Activated CD8-positive, alpha-beta memory T cell treated with anti-CD3 and anti-CD28 coated beads for 48 hours (primary cell): ENCODE results near the gene GRB7.
"Not testable (repeated sequence)": the region's sequence is repeated elsewhere in the genome, so short reads cannot be mapped to it uniquely, and the experiment has no call there.

Source experiments
- DNase-seq, 3 experiments: peaks; one replicate each; pipeline ENCODE4 v3.0.0-alpha.2; 2020; ENCODE audit warnings: low read depth in 2 of 3, low spot score in 2 of 3

The GRB7 gene

GRCh38 chr17:39737760-39738567 is at the start of gene GRB7:
TSS of gene GRB7 (plus strand) at chr17:39737938. CDS start at chr17:39742302, 4,364 bp downstream.
- no peak for DNase-seq

- DNase-seq: no peak
Observed at GRCh38 chr17:39688475-39688835, 49.3 kb upstream of the GRB7 start.

- DNase-seq: no peak
Observed at GRCh38 chr17:39688945-39689344, 48.8 kb upstream of the GRB7 start.

- DNase-seq: no peak
Observed at GRCh38 chr17:39694593-39694992, 43.1 kb upstream of the GRB7 start.

GRCh38 chr17:39695089-39695474 is 42.7 kb upstream of the GRB7 start:
- no peak for DNase-seq

- DNase-seq: no peak
Observed at GRCh38 chr17:39696731-39697130, 41.0 kb upstream of the GRB7 start.

- DNase-seq: no peak
Observed at GRCh38 chr17:39697961-39698360, 39.8 kb upstream of the GRB7 start.

- not testable (repeated sequence) for DNase-seq
Observed at GRCh38 chr17:39699157-39699817, 38.5 kb upstream of the GRB7 start.

- DNase-seq: no peak
Observed at GRCh38 chr17:39699818-39700147, 38.0 kb upstream of the GRB7 start, which contains the start of gene ERBB2. TSS of gene ERBB2 (plus strand) at chr17:39700064. CDS start at chr17:39700239, 175 bp downstream.

GRCh38 chr17:39700148-39700987 is 37.4 kb upstream of the GRB7 start:
- no peak for DNase-seq

GRCh38 chr17:39701012-39701783 is 36.5 kb upstream of the GRB7 start:
- DNase-seq: no peak

GRCh38 chr17:39701784-39702422 is 35.8 kb upstream of the GRB7 start:
- DNase-seq: no peak

- DNase-seq: no peak
Observed at GRCh38 chr17:39702901-39703893, 34.5 kb upstream of the GRB7 start.

- no peak for DNase-seq
Observed at GRCh38 chr17:39703913-39704312, 33.8 kb upstream of the GRB7 start.

GRCh38 chr17:39704821-39705551 is 32.8 kb upstream of the GRB7 start:
- no peak for DNase-seq

GRCh38 chr17:39705786-39706348 is 31.9 kb upstream of the GRB7 start:
- no peak for DNase-seq

- no peak for DNase-seq
Observed at GRCh38 chr17:39706383-39706782, 31.4 kb upstream of the GRB7 start.

- DNase-seq: no peak
Observed at GRCh38 chr17:39706921-39707337, 30.8 kb upstream of the GRB7 start.
